Measurements from ENCODE around the gene TYSND1.
A peak's percentile ranks its signal among the peaks of the same experiment; 100 is the strongest.

TYSND1 gene

GRCh38 chr10:70096016-70096704 is 50.3 kb downstream of the TYSND1 start:
- Histone ChIP-seq H3K4me3 (ENCODE audit: low read depth in 1 of 2, low read length in 2 of 2) (no peak overlapping the region), H3K9ac (ENCODE audit: low read depth in 1 of 2, low read length in 2 of 2) (no peak overlapping the region), H3K27me3 (ENCODE audit: control insufficient read depth in 1 of 2, insufficient read depth in 2 of 2, low read length in 2 of 2) (no peaks in the 10 kb centered on the region), H3K9me3 (ENCODE audit: control insufficient read depth in 1 of 2, low read length in 2 of 2) (no peaks in the 10 kb centered on the region), H3K27ac (ENCODE audit: low read depth, low read length) (no peak overlapping the region), H3K36me3 (ENCODE audit: control insufficient read depth in 1 of 2, insufficient read depth in 2 of 2, low read length in 2 of 2) (peaks cover 11 to 47% of the 10 kb centered on the region in 2 donors), H3K4me1 (ENCODE audit: control insufficient read depth in 1 of 2, insufficient read depth in 2 of 2, low read length in 2 of 2) (no peaks in the 10 kb centered on the region)

- no peaks in the 10 kb centered on the region for H3K9me3 ChIP-seq (ENCODE audit: control insufficient read depth in 1 of 2, low read length in 2 of 2)
- H3K9ac ChIP-seq (ENCODE audit: low read depth in 1 of 2, low read length in 2 of 2) = no peak overlapping the region
- H3K4me1 ChIP-seq (ENCODE audit: control insufficient read depth in 1 of 2, insufficient read depth in 2 of 2, low read length in 2 of 2) = no peaks in the 10 kb centered on the region
- peaks cover 8 to 30% of the 10 kb centered on the region in 2 donors for H3K36me3 ChIP-seq (ENCODE audit: control insufficient read depth in 1 of 2, insufficient read depth in 2 of 2, low read length in 2 of 2)
- H3K27me3 ChIP-seq (ENCODE audit: control insufficient read depth in 1 of 2, insufficient read depth in 2 of 2, low read length in 2 of 2) = no peaks in the 10 kb centered on the region
- H3K27ac ChIP-seq (ENCODE audit: low read depth, low read length) = no peak overlapping the region
- no peak overlapping the region for H3K4me3 ChIP-seq (ENCODE audit: low read depth in 1 of 2, low read length in 2 of 2)
Measured at GRCh38 chr10:70094250-70094649, 52.2 kb downstream of the TYSND1 start.

- H3K9me3 ChIP-seq (ENCODE audit: control insufficient read depth in 1 of 2, low read length in 2 of 2) = no peaks in the 10 kb centered on the region
- H3K27me3 ChIP-seq (ENCODE audit: control insufficient read depth in 1 of 2, insufficient read depth in 2 of 2, low read length in 2 of 2) = no peaks in the 10 kb centered on the region
- no peak overlapping the region for H3K27ac ChIP-seq (ENCODE audit: low read depth, low read length)
- no peaks in the 10 kb centered on the region for H3K4me1 ChIP-seq (ENCODE audit: control insufficient read depth in 1 of 2, insufficient read depth in 2 of 2, low read length in 2 of 2)
- peaks cover 3 to 27% of the 10 kb centered on the region in 2 donors for H3K36me3 ChIP-seq (ENCODE audit: control insufficient read depth in 1 of 2, insufficient read depth in 2 of 2, low read length in 2 of 2)
- no peak overlapping the region for H3K4me3 ChIP-seq (ENCODE audit: low read depth in 1 of 2, low read length in 2 of 2)
- H3K9ac ChIP-seq (ENCODE audit: low read depth in 1 of 2, low read length in 2 of 2) = no peak overlapping the region
Measured at GRCh38 chr10:70093335-70093944, 53.1 kb downstream of the TYSND1 start.

DNA sequence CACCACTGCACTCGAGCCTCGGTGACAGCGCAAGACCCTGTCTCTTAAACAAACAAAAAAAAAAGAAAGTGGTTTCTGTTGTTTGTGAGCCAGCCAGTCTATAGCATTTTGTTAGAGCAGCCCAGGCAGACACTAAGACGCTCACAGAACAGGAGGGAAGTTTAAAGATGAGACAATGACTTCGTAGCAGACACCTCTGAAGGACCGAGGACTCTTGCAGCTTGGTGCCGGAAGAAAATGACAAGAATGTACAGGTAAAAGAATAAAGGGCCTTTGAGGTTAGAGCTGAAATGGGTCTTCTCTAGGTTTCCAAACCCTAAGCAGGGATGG is 54.1 kb downstream of the TYSND1 start:
- Histone ChIP-seq H3K27ac (ENCODE audit: low read depth, low read length) (no peak overlapping the region), H3K27me3 (ENCODE audit: control insufficient read depth in 1 of 2, insufficient read depth in 2 of 2, low read length in 2 of 2) (no peaks in the 10 kb centered on the region), H3K9me3 (ENCODE audit: control insufficient read depth in 1 of 2, low read length in 2 of 2) (no peaks in the 10 kb centered on the region), H3K36me3 (ENCODE audit: control insufficient read depth in 1 of 2, insufficient read depth in 2 of 2, low read length in 2 of 2) (peaks cover 3 to 27% of the 10 kb centered on the region in 2 donors), H3K9ac (ENCODE audit: low read depth in 1 of 2, low read length in 2 of 2) (no peak overlapping the region), H3K4me1 (ENCODE audit: control insufficient read depth in 1 of 2, insufficient read depth in 2 of 2, low read length in 2 of 2) (no peaks in the 10 kb centered on the region), H3K4me3 (ENCODE audit: low read depth in 1 of 2, low read length in 2 of 2) (peak overlapping the region in 1 of 2 donors; percentile 29)

GRCh38 chr10:70090951-70091350 is 55.5 kb downstream of the TYSND1 start:
- no peak overlapping the region for H3K4me3 ChIP-seq (ENCODE audit: low read depth in 1 of 2, low read length in 2 of 2)

GRCh38 chr10:70090013-70090412 is 56.5 kb downstream of the TYSND1 start:
- Histone ChIP-seq H3K4me3 (ENCODE audit: low read depth in 1 of 2, low read length in 2 of 2) (no peak overlapping the region), H3K27me3 (ENCODE audit: control insufficient read depth in 1 of 2, insufficient read depth in 2 of 2, low read length in 2 of 2) (no peaks in the 10 kb centered on the region), H3K36me3 (ENCODE audit: control insufficient read depth in 1 of 2, insufficient read depth in 2 of 2, low read length in 2 of 2) (peaks cover 3 to 21% of the 10 kb centered on the region in 2 donors), H3K9me3 (ENCODE audit: control insufficient read depth in 1 of 2, low read length in 2 of 2) (no peaks in the 10 kb centered on the region), H3K9ac (ENCODE audit: low read depth in 1 of 2, low read length in 2 of 2) (no peak overlapping the region), H3K27ac (ENCODE audit: low read depth, low read length) (no peak overlapping the region), H3K4me1 (ENCODE audit: control insufficient read depth in 1 of 2, insufficient read depth in 2 of 2, low read length in 2 of 2) (no peaks in the 10 kb centered on the region)

More at GRCh38 chr10:70090951-70091350, 55.5 kb downstream of the TYSND1 start:
- Histone ChIP-seq H3K36me3 (ENCODE audit: control insufficient read depth in 1 of 2, insufficient read depth in 2 of 2, low read length in 2 of 2) (peaks cover 3 to 21% of the 10 kb centered on the region in 2 donors), H3K9ac (ENCODE audit: low read depth in 1 of 2, low read length in 2 of 2) (no peak overlapping the region), H3K27me3 (ENCODE audit: control insufficient read depth in 1 of 2, insufficient read depth in 2 of 2, low read length in 2 of 2) (no peaks in the 10 kb centered on the region), H3K9me3 (ENCODE audit: control insufficient read depth in 1 of 2, low read length in 2 of 2) (no peaks in the 10 kb centered on the region), H3K27ac (ENCODE audit: low read depth, low read length) (no peak overlapping the region), H3K4me1 (ENCODE audit: control insufficient read depth in 1 of 2, insufficient read depth in 2 of 2, low read length in 2 of 2) (no peaks in the 10 kb centered on the region)

DNA sequence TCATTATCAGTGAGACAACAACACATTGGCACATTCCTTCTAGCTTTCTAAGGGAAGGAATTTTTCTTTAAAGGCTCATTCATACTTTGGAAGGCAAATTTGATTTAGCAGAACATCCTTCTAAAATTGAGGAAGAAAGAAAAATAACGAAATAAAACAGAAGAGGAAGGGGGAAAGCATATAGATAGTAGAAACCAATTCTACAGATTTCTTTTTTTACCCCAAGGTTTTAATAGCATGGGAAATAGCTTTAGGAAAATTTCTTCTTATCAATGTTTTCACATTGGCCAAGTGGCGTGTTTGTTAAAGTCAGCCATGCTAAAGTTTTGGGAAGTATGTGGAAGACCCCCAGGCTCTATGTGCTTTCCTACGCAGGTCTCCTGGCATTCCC is 58.2 kb downstream of the TYSND1 start:
- Histone ChIP-seq H3K27ac (ENCODE audit: low read depth, low read length) (no peak overlapping the region), H3K4me3 (ENCODE audit: low read depth in 1 of 2, low read length in 2 of 2) (no peak overlapping the region), H3K4me1 (ENCODE audit: control insufficient read depth in 1 of 2, insufficient read depth in 2 of 2, low read length in 2 of 2) (no peaks in the 10 kb centered on the region), H3K9me3 (ENCODE audit: control insufficient read depth in 1 of 2, low read length in 2 of 2) (no peaks in the 10 kb centered on the region), H3K27me3 (ENCODE audit: control insufficient read depth in 1 of 2, insufficient read depth in 2 of 2, low read length in 2 of 2) (no peaks in the 10 kb centered on the region), H3K9ac (ENCODE audit: low read depth in 1 of 2, low read length in 2 of 2) (no peak overlapping the region), H3K36me3 (ENCODE audit: control insufficient read depth in 1 of 2, insufficient read depth in 2 of 2, low read length in 2 of 2) (peaks cover 3 to 7% of the 10 kb centered on the region in 2 donors)
